Brain microvascular endothelial cell (primary cell): ENCODE data around the gene JPH4.

Source experiments
- DNase-seq: peaks from one replicate; pipeline ENCODE4 v3.0.0-alpha.2; 2020
- H3K27ac ChIP-seq: fragments of 250-450 bp; sonication (Bioruptor Pico); 2 replicates; pipeline ENCODE4 v1.5.1; 2020; ENCODE audit warnings: mild to moderate bottlenecking, moderate library complexity
- H3K27me3 ChIP-seq: fragments of 250-450 bp; sonication (Bioruptor Pico); replicated peaks from 2 replicates; pipeline ENCODE4 v1.5.1; 2020; ENCODE audit warnings: mild to moderate bottlenecking
- H3K36me3 ChIP-seq: fragments of 250-450 bp; sonication (Bioruptor Pico); replicated peaks from 2 replicates; pipeline ENCODE4 v1.5.1; 2020; ENCODE audit warnings: mild to moderate bottlenecking
- H3K4me3 ChIP-seq: 2 replicates; pipeline ENCODE4 v1.5.1; 2011; ENCODE audit warnings: low read depth, mild to moderate bottlenecking, control low read depth, low read length, moderate library complexity
- in situ Hi-C: cut with HindIII; loops from 2 replicates; pipeline ENCODE4 v1.10.0; 2017; ENCODE audit warnings: low sequenced_read_pairs, low pct_ligation_motif_present
- TF ChIP-seq, protein P1 (sequence below): IDR thresholded peaks from 2 replicates; pipeline ENCODE4 v1.5.1; 2011; ENCODE audit warnings: low read depth, mild to moderate bottlenecking, moderate library complexity, low read length, control low read depth, inconsistent platforms; ENCODE audit errors: missing control alignments

JPH4 gene

DNA sequence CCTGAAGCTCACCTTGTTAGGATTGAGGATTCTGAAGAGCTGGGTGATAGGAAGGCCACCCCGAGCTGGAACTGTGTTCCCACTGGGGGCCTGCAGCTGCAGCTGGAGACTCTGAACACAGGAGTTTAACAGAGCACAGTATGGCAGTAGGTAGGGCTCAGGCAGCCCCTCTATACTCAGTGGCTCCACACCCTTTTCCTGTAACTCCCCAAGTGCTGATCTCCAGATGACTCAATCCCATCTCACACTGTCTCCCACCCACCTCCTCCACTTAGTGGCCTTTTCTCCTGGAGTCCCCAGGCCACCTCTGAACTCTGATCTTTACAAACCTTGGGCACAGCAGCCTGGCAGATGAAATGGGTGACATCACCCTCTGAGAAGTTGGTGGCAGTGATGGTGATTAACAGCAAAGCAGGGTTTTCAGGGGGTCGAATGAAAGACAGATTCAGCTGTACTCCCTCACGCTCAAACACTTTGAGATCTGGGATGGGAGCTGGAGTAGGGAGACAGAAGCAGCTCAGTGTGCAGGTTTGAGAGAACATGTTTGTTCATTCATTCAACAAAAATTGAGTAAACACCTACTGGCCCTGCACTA is 18.6 kb downstream of the JPH4 start:
- peaks cover 6% of the 10 kb centered on the region for H3K36me3 ChIP-seq
- in situ Hi-C loops = no loop called here

DNA sequence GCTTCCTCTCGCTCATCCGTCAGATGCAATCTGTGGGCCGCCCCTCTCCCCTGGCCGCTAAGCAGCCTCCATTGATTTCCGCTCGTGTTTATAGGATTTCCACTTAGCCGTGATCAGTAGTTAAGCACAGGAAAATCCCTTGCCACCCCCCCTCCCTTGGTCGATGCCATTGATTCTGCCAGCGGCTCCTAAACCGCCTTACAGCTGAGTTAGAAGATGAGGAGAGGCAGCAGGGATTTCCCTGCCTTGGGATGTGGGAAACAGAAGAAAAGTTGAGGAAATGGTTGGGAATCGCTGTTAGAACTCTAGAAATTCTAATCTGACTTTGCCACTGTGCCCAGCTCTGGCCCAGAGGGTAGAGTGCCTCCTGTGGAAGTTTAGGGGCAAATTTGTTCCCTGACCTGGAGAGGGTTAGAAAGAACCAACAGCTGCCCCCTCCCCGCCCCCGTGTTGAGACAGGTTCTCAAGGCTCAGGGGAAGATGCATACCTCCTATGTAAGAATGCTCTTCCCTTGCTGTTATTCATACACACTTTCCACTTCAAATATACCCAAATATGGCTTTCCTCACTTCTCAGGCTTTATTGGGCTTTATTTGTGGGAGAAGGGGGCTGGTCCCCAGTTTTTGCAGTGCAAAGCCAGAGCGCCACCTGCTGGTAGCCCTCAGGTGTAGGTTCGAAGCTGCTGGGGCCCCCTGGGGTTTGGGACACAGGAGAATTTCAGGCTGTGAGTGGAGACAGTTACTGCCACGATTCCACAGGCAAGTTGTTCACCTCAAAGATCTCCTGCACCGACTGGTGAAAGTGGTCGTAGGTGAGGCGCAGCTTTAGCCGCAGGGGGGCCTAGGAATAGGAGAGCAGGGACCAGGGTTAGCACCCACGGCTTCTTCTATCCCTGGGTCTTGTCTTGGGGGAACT is 19.3 kb downstream of the JPH4 start:
- in situ Hi-C loops = no loop called here
- Histone ChIP-seq H3K36me3 (peaks cover 6% of the 10 kb centered on the region), H3K27me3 (no peaks in the 10 kb centered on the region), H3K4me3 (no peak overlapping the region), H3K27ac (no peak overlapping the region)
- TF ChIP-seq, protein P1, sequence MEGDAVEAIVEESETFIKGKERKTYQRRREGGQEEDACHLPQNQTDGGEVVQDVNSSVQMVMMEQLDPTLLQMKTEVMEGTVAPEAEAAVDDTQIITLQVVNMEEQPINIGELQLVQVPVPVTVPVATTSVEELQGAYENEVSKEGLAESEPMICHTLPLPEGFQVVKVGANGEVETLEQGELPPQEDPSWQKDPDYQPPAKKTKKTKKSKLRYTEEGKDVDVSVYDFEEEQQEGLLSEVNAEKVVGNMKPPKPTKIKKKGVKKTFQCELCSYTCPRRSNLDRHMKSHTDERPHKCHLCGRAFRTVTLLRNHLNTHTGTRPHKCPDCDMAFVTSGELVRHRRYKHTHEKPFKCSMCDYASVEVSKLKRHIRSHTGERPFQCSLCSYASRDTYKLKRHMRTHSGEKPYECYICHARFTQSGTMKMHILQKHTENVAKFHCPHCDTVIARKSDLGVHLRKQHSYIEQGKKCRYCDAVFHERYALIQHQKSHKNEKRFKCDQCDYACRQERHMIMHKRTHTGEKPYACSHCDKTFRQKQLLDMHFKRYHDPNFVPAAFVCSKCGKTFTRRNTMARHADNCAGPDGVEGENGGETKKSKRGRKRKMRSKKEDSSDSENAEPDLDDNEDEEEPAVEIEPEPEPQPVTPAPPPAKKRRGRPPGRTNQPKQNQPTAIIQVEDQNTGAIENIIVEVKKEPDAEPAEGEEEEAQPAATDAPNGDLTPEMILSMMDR = peak; percentile 99
- peak; percentile 30 for DNase-seq

More for the DNA sequence above, 18.6 kb downstream of the JPH4 start:
- DNase-seq = no peak
- Histone ChIP-seq H3K4me3 (no peak overlapping the region), H3K27ac (no peak overlapping the region), H3K27me3 (no peaks in the 10 kb centered on the region)
- TF ChIP-seq, protein P1 = no peak

DNA sequence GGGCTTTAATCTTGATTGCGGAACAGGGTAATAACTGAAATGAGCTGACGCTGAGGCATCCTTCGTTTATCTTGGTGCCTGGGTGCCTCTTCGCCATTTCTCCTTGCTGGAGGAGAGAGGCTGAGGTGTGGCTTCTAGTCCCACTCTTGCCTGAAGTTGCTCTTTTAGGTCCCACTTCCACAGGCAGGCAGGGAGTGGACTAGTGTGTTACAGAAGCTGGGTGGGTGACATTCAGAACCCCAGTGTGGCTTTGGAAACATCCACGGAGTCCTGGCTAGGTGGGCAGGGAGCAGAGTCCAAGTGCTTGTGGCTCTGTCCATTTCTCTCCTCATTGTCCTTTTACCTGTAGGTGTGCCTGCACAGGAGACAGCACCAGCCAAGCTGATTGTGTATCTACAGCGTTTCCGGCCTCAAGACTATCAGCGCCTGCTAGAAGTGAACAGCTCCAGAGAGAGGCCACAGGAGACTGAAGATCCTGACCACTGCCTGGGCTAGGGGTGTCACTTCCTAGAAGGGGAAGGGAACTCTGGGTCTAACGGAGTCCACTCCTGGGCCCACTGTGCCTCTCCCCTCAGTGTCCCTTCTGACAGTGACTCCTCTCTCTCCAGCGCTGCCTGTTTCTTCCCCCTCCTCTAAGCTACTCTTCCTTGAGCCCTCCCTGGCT is 20.1 kb downstream of the JPH4 start:
- TF ChIP-seq, protein P1 = no peak
- no peak for DNase-seq
- Histone ChIP-seq H3K36me3 (peaks cover 6% of the 10 kb centered on the region), H3K27ac (no peak overlapping the region), H3K27me3 (no peaks in the 10 kb centered on the region), H3K4me3 (no peak overlapping the region)
- in situ Hi-C loops = no loop called here

DNA sequence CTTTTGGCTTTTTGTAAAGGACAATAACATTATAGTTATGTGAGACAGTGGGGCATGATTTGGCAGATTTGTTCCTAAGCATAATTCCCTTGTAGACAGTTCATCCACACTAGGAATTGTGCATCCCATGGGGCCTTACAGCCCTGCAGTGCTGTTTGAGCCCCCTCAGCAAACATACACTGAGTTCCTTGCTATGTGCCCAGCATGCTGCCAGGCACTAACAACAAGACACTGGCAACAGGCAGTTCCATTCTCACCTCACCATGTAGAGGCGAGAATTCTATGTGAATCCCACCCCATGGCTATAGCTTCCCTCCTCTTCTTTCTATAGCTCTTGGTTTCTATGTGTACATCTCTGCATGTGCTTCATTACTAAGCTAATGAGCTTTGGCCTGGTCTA is 20.6 kb downstream of the JPH4 start:
- DNase-seq = no peak
- in situ Hi-C loops = no loop called here
- Histone ChIP-seq H3K27me3 (no peaks in the 10 kb centered on the region), H3K27ac (no peak overlapping the region), H3K36me3 (peaks cover 6% of the 10 kb centered on the region), H3K4me3 (no peak overlapping the region)
- TF ChIP-seq, protein P1 = no peak

DNA sequence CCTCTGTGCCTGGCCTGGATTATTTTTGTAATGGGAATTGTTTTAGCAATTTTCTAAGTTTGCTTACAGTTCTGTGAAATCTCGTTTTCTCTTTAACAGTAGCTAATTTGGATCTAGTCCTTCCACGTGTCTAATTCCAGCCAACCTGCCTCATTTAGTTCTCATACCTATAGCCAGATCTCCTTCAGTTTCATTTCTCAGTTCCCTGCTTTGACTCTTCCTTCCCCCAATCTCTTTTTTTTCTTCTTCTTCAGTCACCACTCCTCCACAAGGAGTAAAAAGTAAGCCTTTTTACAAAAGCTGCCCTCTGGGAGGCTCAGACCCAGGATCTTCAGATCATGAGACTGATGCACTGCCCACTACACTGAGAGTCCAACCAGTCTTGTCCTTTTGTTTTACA is 21.1 kb downstream of the JPH4 start:
- no peak for DNase-seq
- H3K4me3 ChIP-seq = no peak overlapping the region
- H3K27me3 ChIP-seq = no peaks in the 10 kb centered on the region
- H3K36me3 ChIP-seq = peaks cover 6% of the 10 kb centered on the region
- TF ChIP-seq, protein P1 = no peak
- no peak overlapping the region for H3K27ac ChIP-seq
- in situ Hi-C loops = no loop called here
